HepG2 (cell line): Measurements from ENCODE around the gene NAALAD2. TPM values are rescaled to one million over a fixed set of nuclear protein-coding genes. Genes with fewer than 3 reads are reported as not detected.

Source experiments
- ATAC-seq: fragments of 200-7000 bp; cut with Tn5 transposase; 3 replicates; pipeline ENCODE4 v1.9.1; 2020; ENCODE audit warnings: mild to moderate bottlenecking, moderate library complexity
- BruUV-seq: library from RNA; stranded (reverse); fragments of 400-500 nt; replicated peaks from 2 replicates; lab custom pipeline; 2021; lab: Mats Ljungman, UMichigan
- CTCF ChIA-PET: fragments of 300-600 bp; formaldehyde crosslinking; extraction: SDS; loops from one replicate; lab custom pipeline; 2021; ENCODE audit warnings: low total read pairs, inconsistent platforms, low intra/inter-chr PET ratio; lab: Yijun Ruan, JAX
- POLR2A ChIA-PET: fragments of 350-600 bp; sonication (Branson Sonifier 250); formaldehyde crosslinking; loops from one replicate; lab custom pipeline; 2020; ENCODE audit warnings: antibody characterized with exemption, inconsistent platforms; lab: Yijun Ruan, JAX
- DNase-seq: peaks from one replicate; pipeline ENCODE4 v3.0.0-alpha.2; 2015; ENCODE audit warnings: low spot score
- FAIRE-seq: peaks from 3 replicates; lab custom pipeline; 2011; peaks lifted over from hg19 to GRCh38; lab: Jason Lieb, UNC
- H2AFZ ChIP-seq: one replicate; pipeline ENCODE4 v1.6.1; 2011; ENCODE audit warnings: low read length, inconsistent platforms
- H3K27ac ChIP-seq: fragments of 300-600 bp; 3 replicates; pipeline ENCODE4 v1.8.0; 2011; ENCODE audit warnings: mixed run types, mild to moderate bottlenecking, mixed read lengths, low read length, inconsistent platforms; ENCODE audit not compliant: insufficient read depth; ENCODE audit errors: extremely low read length
- H3K27me3 ChIP-seq, 2 experiments: fragments of 200-600 bp in 1 of 2; 2 replicates in 1 of 2; 3 replicates in 1 of 2; pipeline versions ENCODE4 v1.6.0 to v1.8.0; 2011; ENCODE audit warnings: low read length in 2 of 2, mild to moderate bottlenecking in 2 of 2, moderate library complexity in 2 of 2, inconsistent platforms in 1 of 2; ENCODE audit not compliant: insufficient read depth in 2 of 2, control insufficient read depth in 1 of 2
- H3K36me3 ChIP-seq, 2 experiments: fragments of 200-600 bp in 1 of 2; replicated peaks in 1 of 2; 2 replicates in 1 of 2; 3 replicates in 1 of 2; pipeline versions ENCODE4 v1.5.1 to v1.8.0; 2011; ENCODE audit warnings: low read length in 2 of 2, inconsistent platforms in 1 of 2; ENCODE audit not compliant: insufficient read depth in 2 of 2, control insufficient read depth in 1 of 2
- H3K4me1 ChIP-seq: 2 replicates; pipeline ENCODE4 v1.5.1; 2012; ENCODE audit warnings: low read length, inconsistent platforms; ENCODE audit not compliant: insufficient read depth
- H3K4me2 ChIP-seq: 2 replicates; pipeline ENCODE4 v1.6.0; 2011; ENCODE audit warnings: low read depth, low read length, inconsistent platforms
- H3K4me3 ChIP-seq, 3 experiments: fragments of 200-600 bp in 1 of 3; sonication (generic), shearing (Covaris generic) in 1 of 3; replicated peaks in 1 of 3; 2 replicates each; pipeline ENCODE4 v1.5.1; 2011 to 2016; ENCODE audit warnings: low read length in 3 of 3, inconsistent platforms in 2 of 3, low read depth in 2 of 3, mild to moderate bottlenecking in 2 of 3, control low read depth in 1 of 3, mixed read lengths in 1 of 3; ENCODE audit not compliant: insufficient read depth in 1 of 3
- H3K79me2 ChIP-seq: one replicate; pipeline ENCODE4 v1.6.1; 2011; ENCODE audit warnings: low read length, inconsistent platforms; ENCODE audit not compliant: insufficient read depth
- H3K9ac ChIP-seq: 2 replicates; pipeline ENCODE4 v1.6.0; 2011; ENCODE audit warnings: mild to moderate bottlenecking, low read depth, low read length, inconsistent platforms; ENCODE audit not compliant: insufficient read depth
- H3K9me3 ChIP-seq: 2 replicates; pipeline ENCODE4 v1.5.1; 2012; ENCODE audit warnings: mild to moderate bottlenecking, low read length
- H4K20me1 ChIP-seq: 2 replicates; pipeline ENCODE4 v1.6.0; 2011; ENCODE audit warnings: inconsistent platforms, mild to moderate bottlenecking, low read length, moderate library complexity; ENCODE audit not compliant: insufficient read depth
- CHD4 ChIP-seq: fragments of 200-600 bp; sonication (generic); IDR thresholded peaks from 2 replicates; pipeline ENCODE4 v1.7.0; 2017; ENCODE audit warnings: mild to moderate bottlenecking, low read length, borderline replicate concordance
- DNMT1 ChIP-seq: sonication (generic); formaldehyde crosslinking; IDR thresholded peaks from 2 replicates; pipeline ENCODE4 v1.5.1; 2020; ENCODE audit warnings: mild to moderate bottlenecking, missing genetic modification reagents
- EED ChIP-seq: sonication (generic); formaldehyde crosslinking; IDR thresholded peaks from 2 replicates; pipeline ENCODE4 v1.5.0; 2020; ENCODE audit warnings: mild to moderate bottlenecking, missing genetic modification reagents
- HOXD1 ChIP-seq: sonication (generic); formaldehyde crosslinking; IDR thresholded peaks from 2 replicates; pipeline ENCODE4 v1.5.0; 2020; ENCODE audit warnings: missing genetic modification reagents
- JUNB ChIP-seq: sonication (generic); formaldehyde crosslinking; IDR thresholded peaks from 2 replicates; pipeline ENCODE4 v1.8.0; 2022; ENCODE audit warnings: missing genetic modification reagents, mild to moderate bottlenecking, borderline replicate concordance
- NR2C2 ChIP-seq: sonication (generic); formaldehyde crosslinking; IDR thresholded peaks from 2 replicates; pipeline ENCODE4 v1.4.0; 2020; ENCODE audit warnings: missing genetic modification reagents, mild to moderate bottlenecking, moderate library complexity, borderline replicate concordance
- SOX13 ChIP-seq, 3 experiments: fragments of 450-650 bp in 1 of 3; sonication (generic) in 1 of 3; formaldehyde crosslinking in 1 of 3; IDR thresholded peaks in 2 of 3; conservative IDR thresholded peaks in 1 of 3; 2 replicates each; pipeline versions ENCODE4 v1.5.0 to v1.6.1; 2016 to 2020; ENCODE audit warnings: antibody characterized with exemption in 1 of 3, mild to moderate bottlenecking in 1 of 3, missing compliant biosample characterization in 1 of 3, missing genetic modification reagents in 1 of 3, moderate library complexity in 1 of 3
- TEAD3 ChIP-seq: optimal IDR thresholded peaks from 2 replicates; pipeline ENCODE3; 2016; ENCODE audit warnings: borderline replicate concordance
- ZBTB7B ChIP-seq: sonication (generic); formaldehyde crosslinking; IDR thresholded peaks from 2 replicates; pipeline ENCODE4 v1.4.0; 2020; ENCODE audit warnings: missing genetic modification reagents
- ZC3H4 ChIP-seq: sonication (generic); formaldehyde crosslinking; IDR thresholded peaks from 2 replicates; pipeline ENCODE4 v1.4.0; 2020; ENCODE audit warnings: missing genetic modification reagents, borderline replicate concordance
- ZSCAN25 ChIP-seq: sonication (generic); formaldehyde crosslinking; IDR thresholded peaks from 2 replicates; pipeline ENCODE4 v1.8.0; 2022; ENCODE audit warnings: mild to moderate bottlenecking, missing genetic modification reagents
- WGBS: methylation state at CpG from one replicate; pipeline ENCODE4 v1.1.6; 2017; ENCODE audit warnings: low lambda C conversion rate; 5-methylcytosine and 5-hydroxymethylcytosine counted together
- in situ Hi-C: cut with HindIII; loops from 2 replicates; pipeline ENCODE4 v1.10.0; 2017; ENCODE audit warnings: low pct_unique_long_range_greater_than_20kb; ENCODE audit not compliant: extremely low pct_ligation_motif_present
- intact Hi-C: fragments of 100-400 bp; cut with micrococcal nuclease; formaldehyde crosslinking; loops from one replicate; pipeline ENCODE4 v1.10.0; 2022; ENCODE audit not compliant: unreplicated experiment
- polyA plus RNA-seq, 8 experiments: library from polyadenylated mRNA; depleted of rRNA in 3 of 8; stranded (reverse) in 7 of 8; unstranded in 1 of 8; fragments of >200 nt; fragmentation: Illumina TruSeq in 4 of 8; extraction: Trizol in 4 of 8; gene quantifications; 2 replicates each; pipeline versions ENCODE4 v1.2.1 to v1.2.3, GENCODE V29; 2011 to 2016; ENCODE audit warnings: low read depth in 4 of 8, missing spikeins in 1 of 8, mixed read lengths in 1 of 8; ENCODE audit not compliant: insufficient read depth in 1 of 8
- total RNA-seq, 5 experiments: library from RNA; depleted of rRNA; stranded (reverse); fragments of >200 nt; fragmentation: Illumina TruSeq; extraction: Trizol; gene quantifications; 2 replicates each; pipeline ENCODE4 v1.2.3, GENCODE V29; 2016; ENCODE audit warnings: low read depth in 1 of 5
- TF ChIP-seq, protein P1 (sequence below): sonication (generic); formaldehyde crosslinking; IDR thresholded peaks from 2 replicates; pipeline ENCODE4 v1.4.0; 2020; ENCODE audit warnings: low read depth, mild to moderate bottlenecking, missing genetic modification reagents

NAALAD2 gene
- total and polyA plus RNA-seq, 2 of the 13 experiments (the other 11 are each of a cell fraction or from before 2014, with no cell fraction given) = 8.0 to 8.9 TPM

DNA sequence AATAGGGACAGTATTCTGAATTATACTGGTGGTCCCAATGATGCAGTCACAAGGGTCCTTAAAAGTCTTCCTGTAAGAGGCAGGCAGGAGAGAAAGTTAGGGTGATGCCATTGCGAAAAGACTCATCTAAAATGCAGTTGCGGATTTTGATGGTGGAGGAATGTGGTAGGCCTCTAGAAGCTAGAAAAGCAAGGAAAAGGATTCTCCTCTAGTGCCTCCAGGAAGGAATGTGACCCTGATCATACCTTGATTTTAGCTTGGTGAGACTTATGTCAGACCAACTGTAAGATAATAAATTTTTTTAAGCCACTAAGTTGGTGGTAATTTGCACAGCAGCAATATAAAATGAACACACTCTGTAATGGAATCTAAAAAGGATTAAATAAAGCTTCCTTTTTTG lies 54.5 kb downstream of the NAALAD2 start:
- no peaks in the 10 kb centered on the region for H3K9me3 ChIP-seq
- no peaks in the 10 kb centered on the region for H3K27me3 ChIP-seq
- in situ Hi-C loops = no loop called here
- FAIRE-seq = no peak
- no peak for ATAC-seq
- no TSS peak for BruUV-seq
- no peaks in the 10 kb centered on the region for H3K4me1 ChIP-seq
- H3K9ac ChIP-seq = no peak overlapping the region
- no peaks in the 10 kb centered on the region for H3K36me3 ChIP-seq
- no peak overlapping the region for H3K4me2 ChIP-seq
- H2AFZ ChIP-seq = no peak overlapping the region
- H3K27ac ChIP-seq = no peak overlapping the region
- H3K4me3 ChIP-seq = no peak overlapping the region
- intact Hi-C loops = no loop called here
- no peak for DNase-seq
- 92% methylated on average over 2 of the region's 2 CpGs for WGBS
- no peaks in the 10 kb centered on the region for H3K79me2 ChIP-seq
- ChIA-PET CTCF (no interaction called here), POLR2A (no interaction called here)
- TF ChIP-seq, protein P1, sequence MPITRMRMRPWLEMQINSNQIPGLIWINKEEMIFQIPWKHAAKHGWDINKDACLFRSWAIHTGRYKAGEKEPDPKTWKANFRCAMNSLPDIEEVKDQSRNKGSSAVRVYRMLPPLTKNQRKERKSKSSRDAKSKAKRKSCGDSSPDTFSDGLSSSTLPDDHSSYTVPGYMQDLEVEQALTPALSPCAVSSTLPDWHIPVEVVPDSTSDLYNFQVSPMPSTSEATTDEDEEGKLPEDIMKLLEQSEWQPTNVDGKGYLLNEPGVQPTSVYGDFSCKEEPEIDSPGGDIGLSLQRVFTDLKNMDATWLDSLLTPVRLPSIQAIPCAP (CRISPR knock-in tag) = no peak
- no peak for TF ChIP-seq ZSCAN25 (CRISPR knock-in tag)
- no peak for TF ChIP-seq JUNB
- TF ChIP-seq SOX13 (IDR thresholded peaks at IDR 0.05) = no peak
- TF ChIP-seq SOX13 (CRISPR knock-in tag; conservative IDR thresholded peaks at IDR 0.05 in 1 of 2, IDR thresholded peaks at IDR 0.05 in 1 of 2) = no peak
- TF ChIP-seq TEAD3 (CRISPR knock-in tag) = no peak
- no peak for TF ChIP-seq EED
- no peak for TF ChIP-seq ZBTB7B (CRISPR knock-in tag)
- TF ChIP-seq CHD4 = no peak
- no peak for TF ChIP-seq NR2C2
- no peak for TF ChIP-seq ZC3H4 (CRISPR knock-in tag)
- TF ChIP-seq HOXD1 (CRISPR knock-in tag) = no peak
- TF ChIP-seq DNMT1 (CRISPR knock-in tag) = no peak
- H4K20me1 ChIP-seq = no peaks in the 10 kb centered on the region
